ENCODE measurements around the gene IL4I1.

DNA sequence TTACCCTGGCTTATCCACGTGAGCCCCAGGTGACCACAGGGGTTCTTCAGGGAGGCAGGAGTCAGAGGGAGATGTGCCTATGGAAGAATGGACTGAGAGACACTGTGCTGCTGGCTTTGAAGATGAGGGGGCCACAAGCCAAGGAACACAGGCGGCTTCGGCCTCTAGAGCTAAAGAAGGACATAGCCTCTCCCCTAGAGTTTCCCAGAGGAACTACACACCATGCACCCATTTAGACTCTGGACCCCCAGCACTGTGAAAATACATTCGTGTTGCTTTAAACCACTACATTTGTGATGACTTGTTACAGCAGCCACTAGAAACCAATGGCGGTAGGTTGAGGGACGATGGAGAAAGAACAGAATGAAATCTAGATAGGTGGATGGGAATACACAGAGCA, 18.6 kb upstream of the IL4I1 start:
- TF ChIP-seq POLR2AphosphoS5 (IDR thresholded peaks at IDR 0.05) (no peak), POLR2A (IDR thresholded peaks at IDR 0.05) (no peak), EP300 (IDR thresholded peaks at IDR 0.05) (no peak)
- TF ChIP-seq, protein P1, sequence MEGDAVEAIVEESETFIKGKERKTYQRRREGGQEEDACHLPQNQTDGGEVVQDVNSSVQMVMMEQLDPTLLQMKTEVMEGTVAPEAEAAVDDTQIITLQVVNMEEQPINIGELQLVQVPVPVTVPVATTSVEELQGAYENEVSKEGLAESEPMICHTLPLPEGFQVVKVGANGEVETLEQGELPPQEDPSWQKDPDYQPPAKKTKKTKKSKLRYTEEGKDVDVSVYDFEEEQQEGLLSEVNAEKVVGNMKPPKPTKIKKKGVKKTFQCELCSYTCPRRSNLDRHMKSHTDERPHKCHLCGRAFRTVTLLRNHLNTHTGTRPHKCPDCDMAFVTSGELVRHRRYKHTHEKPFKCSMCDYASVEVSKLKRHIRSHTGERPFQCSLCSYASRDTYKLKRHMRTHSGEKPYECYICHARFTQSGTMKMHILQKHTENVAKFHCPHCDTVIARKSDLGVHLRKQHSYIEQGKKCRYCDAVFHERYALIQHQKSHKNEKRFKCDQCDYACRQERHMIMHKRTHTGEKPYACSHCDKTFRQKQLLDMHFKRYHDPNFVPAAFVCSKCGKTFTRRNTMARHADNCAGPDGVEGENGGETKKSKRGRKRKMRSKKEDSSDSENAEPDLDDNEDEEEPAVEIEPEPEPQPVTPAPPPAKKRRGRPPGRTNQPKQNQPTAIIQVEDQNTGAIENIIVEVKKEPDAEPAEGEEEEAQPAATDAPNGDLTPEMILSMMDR (IDR thresholded peaks at IDR 0.05), result peak in 1 of 6 experiments; percentile 12
